OCI-LY1 (cell line): ENCODE results near the gene TLE3.

ENCODE experiments used
- H2AFZ ChIP-seq: fragments of 200-600 bp; sonication (generic), shearing (Covaris generic); 2 replicates; pipeline ENCODE4 v1.6.0; 2014; ENCODE audit warnings: antibody characterized with exemption, mild to moderate bottlenecking, low read length
- H3F3A ChIP-seq: fragments of 200-600 bp; sonication (generic), shearing (Covaris generic); 2 replicates; pipeline ENCODE4 v1.6.0; 2014; ENCODE audit warnings: mild to moderate bottlenecking, antibody characterized with exemption, low read length, moderate library complexity; ENCODE audit not compliant: insufficient read depth
- H3K27ac ChIP-seq: fragments of 200-600 bp; sonication (generic); 2 replicates; pipeline ENCODE4 v1.5.1; 2014; ENCODE audit warnings: low read length, mixed run types, mild to moderate bottlenecking, low read depth; ENCODE audit not compliant: poor library complexity, severe bottlenecking
- H3K27me3 ChIP-seq: fragments of 200-600 bp; sonication (generic); 2 replicates; pipeline ENCODE4 v1.6.0; 2014; ENCODE audit warnings: antibody characterized with exemption, mild to moderate bottlenecking, low read length, moderate library complexity; ENCODE audit not compliant: insufficient read depth
- H3K36me3 ChIP-seq: fragments of 200-600 bp; sonication (generic); 2 replicates; pipeline ENCODE4 v1.6.1; 2014; ENCODE audit warnings: mild to moderate bottlenecking, antibody characterized with exemption, low read length, moderate library complexity, mixed read lengths; ENCODE audit not compliant: insufficient read depth
- H3K4me1 ChIP-seq: fragments of 200-600 bp; sonication (generic); 2 replicates; pipeline ENCODE4 v1.5.1; 2014; ENCODE audit warnings: mild to moderate bottlenecking, low read length, moderate library complexity; ENCODE audit not compliant: insufficient read depth, severe bottlenecking
- H3K4me2 ChIP-seq: fragments of 200-600 bp; sonication (generic), shearing (Covaris generic); 2 replicates; pipeline ENCODE4 v1.6.1; 2014; ENCODE audit warnings: low read length
- H3K4me3 ChIP-seq: fragments of 200-600 bp; sonication (generic); 2 replicates; pipeline ENCODE4 v1.5.1; 2014; ENCODE audit warnings: low read length, low read depth, mild to moderate bottlenecking, mixed read lengths; ENCODE audit not compliant: poor library complexity, severe bottlenecking
- H3K79me2 ChIP-seq: fragments of 200-600 bp; shearing (Covaris generic); 2 replicates; pipeline ENCODE4 v1.6.1; 2016; ENCODE audit warnings: mixed run types, low read length, mixed read lengths; ENCODE audit not compliant: insufficient read depth
- H3K9ac ChIP-seq: fragments of 200-600 bp; sonication (generic), shearing (Covaris generic); 2 replicates; pipeline ENCODE4 v1.6.1; 2014; ENCODE audit warnings: mild to moderate bottlenecking, low read length, mixed read lengths
- H3K9me2 ChIP-seq: fragments of 200-600 bp; sonication (generic), shearing (Covaris generic); 2 replicates; pipeline ENCODE4 v1.6.1; 2014; ENCODE audit warnings: low read depth, mild to moderate bottlenecking, low read length, mixed read lengths
- H3K9me3 ChIP-seq: fragments of 200-600 bp; shearing (Covaris generic); 2 replicates; pipeline ENCODE4 v1.6.1; 2014; ENCODE audit warnings: low read length, mixed read lengths
- H4K20me1 ChIP-seq: fragments of 200-600 bp; sonication (generic), shearing (Covaris generic); 2 replicates; pipeline ENCODE4 v1.6.0; 2016; ENCODE audit warnings: mild to moderate bottlenecking, low read length; ENCODE audit not compliant: insufficient read depth
- CTCF ChIP-seq: fragments of 200-600 bp; sonication (generic), shearing (Covaris generic); IDR thresholded peaks from 2 replicates; pipeline ENCODE4 v1.5.1; 2017; ENCODE audit warnings: mild to moderate bottlenecking, antibody characterized with exemption, low read length, moderate library complexity, mixed read lengths
- EZH2 ChIP-seq: fragments of 200-600 bp; sonication (generic), shearing (Covaris generic); IDR thresholded peaks from 2 replicates; pipeline ENCODE4 v1.8.0; 2017; ENCODE audit warnings: borderline replicate concordance, mixed run types, mild to moderate bottlenecking, antibody characterized with exemption, low read length, moderate library complexity, mixed read lengths

The TLE3 gene

GRCh38 chr15:70074380-70074779 lies 23.3 kb downstream of the TLE3 start:
- H3K79me2 ChIP-seq, result peaks cover 22% of the 10 kb centered on the region
- no peaks in the 10 kb centered on the region for H3K4me1 ChIP-seq
- H3K9me3 ChIP-seq, result no peaks in the 10 kb centered on the region
- no peak overlapping the region for H3K4me2 ChIP-seq
- TF ChIP-seq CTCF, result no peak
- no peak for TF ChIP-seq EZH2
- no peak overlapping the region for H3K4me3 ChIP-seq
- H3F3A ChIP-seq, result no peaks in the 10 kb centered on the region
- peaks cover 100% of the 10 kb centered on the region for H3K36me3 ChIP-seq
- H3K9ac ChIP-seq, result no peak overlapping the region
- H2AFZ ChIP-seq, result no peak overlapping the region
- H3K27me3 ChIP-seq, result no peaks in the 10 kb centered on the region
- no peaks in the 10 kb centered on the region for H3K9me2 ChIP-seq
- H4K20me1 ChIP-seq, result 0 out of 2 replicates have a peak, but pooled peaks cover 4% of the 10 kb centered on the region
- no peak overlapping the region for H3K27ac ChIP-seq

- TF ChIP-seq CTCF (no peak), EZH2 (no peak)
- H3K9me3 ChIP-seq, result no peaks in the 10 kb centered on the region
- H4K20me1 ChIP-seq, result no peaks in the 10 kb centered on the region
- peaks cover 100% of the 10 kb centered on the region for H3K36me3 ChIP-seq
- H2AFZ ChIP-seq, result no peak overlapping the region
- H3K4me1 ChIP-seq, result no peaks in the 10 kb centered on the region
- no peaks in the 10 kb centered on the region for H3K27me3 ChIP-seq
- H3K4me3 ChIP-seq, result no peak overlapping the region
- H3K9me2 ChIP-seq, result no peaks in the 10 kb centered on the region
- H3K27ac ChIP-seq, result no peak overlapping the region
- 0 out of 2 replicates have a peak, but pooled peaks cover 7% of the 10 kb centered on the region for H3K79me2 ChIP-seq
- H3K9ac ChIP-seq, result no peak overlapping the region
- H3K4me2 ChIP-seq, result no peak overlapping the region
- no peaks in the 10 kb centered on the region for H3F3A ChIP-seq
Measured at GRCh38 chr15:70072479-70072878, 25.2 kb downstream of the TLE3 start.

GRCh38 chr15:70071799-70072198 lies 25.9 kb downstream of the TLE3 start:
- Histone ChIP-seq H2AFZ (no peak overlapping the region), H4K20me1 (no peaks in the 10 kb centered on the region), H3K27me3 (no peaks in the 10 kb centered on the region), H3K36me3 (peaks cover 100% of the 10 kb centered on the region), H3K27ac (no peak overlapping the region), H3K9ac (no peak overlapping the region), H3K79me2 (0 out of 2 replicates have a peak, but pooled peaks cover under 1% of the 10 kb centered on the region), H3F3A (no peaks in the 10 kb centered on the region), H3K4me3 (no peak overlapping the region), H3K4me2 (no peak overlapping the region), H3K9me2 (no peaks in the 10 kb centered on the region), H3K4me1 (no peaks in the 10 kb centered on the region), H3K9me3 (no peaks in the 10 kb centered on the region)
- no peak for TF ChIP-seq CTCF
- no peak for TF ChIP-seq EZH2
